ENCODE measurements around the gene XKR7. TPM values are rescaled to one million over a fixed set of nuclear protein-coding genes. Genes with fewer than 3 reads are reported as not detected.
A peak's percentile ranks its signal among the peaks of the same experiment; 100 is the strongest.

The XKR7 gene
- total and polyA plus RNA-seq, 10 of the 15 experiments (the other 5 are each of a cell fraction or from before 2014, with no cell fraction given), result not detected

GRCh38 chr20:31948008-31948407 is 19.9 kb upstream of the XKR7 start (continued):
- no peak for TF ChIP-seq NKRF (conservative IDR thresholded peaks at IDR 0.05)
- TF ChIP-seq NFYA (IDR thresholded peaks at IDR 0.05; ENCODE audit: borderline replicate concordance, low read depth, low read length), result no peak
- TF ChIP-seq ZBED1 (IDR thresholded peaks at IDR 0.05; ENCODE audit: borderline replicate concordance), result no peak
- no peak for TF ChIP-seq RELA (IDR thresholded peaks at IDR 0.05; ENCODE audit: borderline replicate concordance, partially characterized antibody)
- TF ChIP-seq ZNF622 (IDR thresholded peaks at IDR 0.05), result no peak

- WGBS (ENCODE audit: insufficient coverage, insufficient replicate concordance, low lambda C conversion rate, missing lambda C conversion rate), result 98% methylated on average over 9 of the region's 9 CpGs
- intact Hi-C loops (cut with micrococcal nuclease; ENCODE audit: unreplicated experiment) (loop anchor here (10.0 kb wide), 1 partner anchor 145 kb away; no protein-coding TSS in a partner anchor), in situ Hi-C loops (cut with MboI) (loop anchor here (5.0 kb wide), 1 partner anchor 93 kb away; no protein-coding TSS in a partner anchor)
- CTCF ChIA-PET, result interaction anchor here (0.9 to 4.9 kb wide), 11 partner anchors 20 to 210 kb away, joined by 3 to 307 read pairs (median 10); no protein-coding TSS in a partner anchor
- no peak for ATAC-seq
- peaks cover 6% of the 10 kb centered on the region for H3K4me1 ChIP-seq (ENCODE audit: control insufficient read depth, insufficient read depth, low read length)
- H3K27me3 ChIP-seq (replicated peaks in 1 of 2; ENCODE audit: control insufficient read depth in 2 of 2, insufficient read depth in 2 of 2, low read length in 1 of 2), result no peaks in the 10 kb centered on the region
- H3K4me2 ChIP-seq (ENCODE audit: control insufficient read depth, insufficient read depth), result peak overlapping the region; percentile 79
- H2AFZ ChIP-seq (ENCODE audit: control insufficient read depth, low read depth, low read length), result no peak overlapping the region
- RAD21 ChIA-PET (ENCODE audit: unreplicated experiment), result interaction anchor here (0.9 to 11.9 kb wide), 10 partner anchors 8 to 103 kb away, joined by 3 to 248 read pairs (median 6); no protein-coding TSS in a partner anchor
- POLR2A ChIA-PET, result interaction anchor here (0.5 to 2.0 kb wide), 7 partner anchors 26 to 203 kb away, joined by 3 to 9 read pairs (median 5); no protein-coding TSS in a partner anchor
- TF ChIP-seq PRDM15 (CRISPR knock-in tag; IDR thresholded peaks at IDR 0.05), result no peak
- TF ChIP-seq TBL1XR1 (IDR thresholded peaks at IDR 0.05; ENCODE audit: low read depth, low read length), result no peak
- no peak for TF ChIP-seq RCOR1 (conservative IDR thresholded peaks at IDR 0.05; ENCODE audit: low read depth, low read length)
- no peak for TF ChIP-seq STAT3 (IDR thresholded peaks at IDR 0.05; ENCODE audit: low read depth, low read length)
- no peak for TF ChIP-seq ZNF24 (IDR thresholded peaks at IDR 0.05)
- TF ChIP-seq ZNF384 (IDR thresholded peaks at IDR 0.05; ENCODE audit: borderline replicate concordance, low read depth, low read length), result no peak
- TF ChIP-seq FOXK2 (IDR thresholded peaks at IDR 0.05), result no peak
- TF ChIP-seq PAX5 (IDR thresholded peaks at IDR 0.05; ENCODE audit: borderline replicate concordance, low read depth, low read length), result no peak
- no peak for TF ChIP-seq JUND (IDR thresholded peaks at IDR 0.05; ENCODE audit: low read depth, low read length)
- peak overlapping the region; percentile 76 for H3K9ac ChIP-seq (ENCODE audit: control insufficient read depth, insufficient read depth, low read length)
- peaks cover 23% of the 10 kb centered on the region for H3K79me2 ChIP-seq (ENCODE audit: control insufficient read depth, insufficient read depth, low read length)
- no peak for DNase-seq (ENCODE audit: low read depth, low spot score)
- H4K20me1 ChIP-seq (ENCODE audit: control insufficient read depth, insufficient read depth), result 0 out of 2 replicates have a peak, but pooled peaks cover 2% of the 10 kb centered on the region
- H3K36me3 ChIP-seq (ENCODE audit: control insufficient read depth in 2 of 2, insufficient read depth in 2 of 2, low read length in 1 of 2), result peaks cover 29% of the 10 kb centered on the region in 2 experiments
- peak overlapping the region; percentile 90 for H3K4me3 ChIP-seq
- SMC1A ChIA-PET (ENCODE audit: uncharacterized antibody, unreplicated experiment), result interaction anchor here (0.8 to 6.6 kb wide), 20 partner anchors 9 to 289 kb away, joined by 3 to 181 read pairs (median 6); partner anchors contain the start of genes DUSP15 and TTLL9
- no peak for FAIRE-seq
- H3K9me3 ChIP-seq (replicated peaks; ENCODE audit: control insufficient read depth, insufficient read depth, low read length), result peaks cover 2% of the 10 kb centered on the region; the same call in 1 of the 3 replicates
- BruUV-seq (replicated peaks), result no TSS peak
- no peak overlapping the region for H3K27ac ChIP-seq (ENCODE audit: control insufficient read depth, insufficient read depth)
Observed at GRCh38 chr20:31949877-31950646, 17.9 kb upstream of the XKR7 start.

Measured in GM12878 (cell line).